GM21390 (cell line): Measurements from ENCODE around the gene TAL1.

Experiments
- ATAC-seq: cut with Tn5 transposase; IDR thresholded peaks from one replicate; pipeline ENCODE4 v1.9.1; 2021; ENCODE audit not compliant: unreplicated experiment

The TAL1 gene

DNA sequence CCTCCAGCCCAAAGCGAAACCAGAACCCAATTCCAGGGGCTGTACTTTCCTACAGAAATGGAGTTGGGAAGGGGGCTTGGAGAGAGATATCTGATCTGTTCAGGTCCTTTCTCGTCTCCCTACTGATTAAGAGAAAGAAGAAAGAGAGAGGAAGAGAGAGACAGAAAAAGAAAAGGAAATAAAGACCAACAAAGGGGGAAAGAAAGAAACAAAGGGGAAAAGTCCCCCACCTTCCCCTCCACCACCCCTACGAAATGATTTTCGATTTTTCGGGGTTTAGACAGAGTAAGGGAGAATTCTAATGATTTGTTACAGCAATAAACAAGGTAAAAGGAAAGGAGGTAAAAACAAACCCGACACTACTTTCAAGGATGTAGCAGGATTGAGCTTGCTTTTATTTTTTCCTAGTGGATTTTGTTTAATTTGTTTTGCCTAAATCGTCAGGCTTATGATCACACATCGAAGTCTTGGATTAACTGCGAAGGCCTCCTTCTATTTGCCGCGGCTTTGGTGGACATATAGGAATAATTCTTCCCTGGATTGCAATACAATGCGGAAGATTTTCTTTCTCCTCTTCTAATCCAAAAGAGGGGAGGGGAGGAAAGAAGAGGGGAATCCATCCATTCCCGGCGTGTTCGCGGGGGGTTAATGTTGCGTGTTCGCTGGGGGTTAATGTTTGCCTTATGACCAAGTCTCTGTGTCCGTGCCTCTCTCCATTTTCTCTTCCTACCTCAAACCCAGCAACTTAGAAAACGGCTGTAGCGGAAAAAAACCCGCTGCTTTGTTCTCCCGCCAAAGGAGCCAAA is 1.9 kb downstream of the TAL1 start:
- no peak for ATAC-seq

GRCh38 chr1:47229031-47229885 is 2.8 kb downstream of the TAL1 start:
- ATAC-seq: no peak

- no peak for ATAC-seq
These were observed 3.4 kb downstream of the TAL1 start for GRCh38 chr1:47228644-47229030.

DNA sequence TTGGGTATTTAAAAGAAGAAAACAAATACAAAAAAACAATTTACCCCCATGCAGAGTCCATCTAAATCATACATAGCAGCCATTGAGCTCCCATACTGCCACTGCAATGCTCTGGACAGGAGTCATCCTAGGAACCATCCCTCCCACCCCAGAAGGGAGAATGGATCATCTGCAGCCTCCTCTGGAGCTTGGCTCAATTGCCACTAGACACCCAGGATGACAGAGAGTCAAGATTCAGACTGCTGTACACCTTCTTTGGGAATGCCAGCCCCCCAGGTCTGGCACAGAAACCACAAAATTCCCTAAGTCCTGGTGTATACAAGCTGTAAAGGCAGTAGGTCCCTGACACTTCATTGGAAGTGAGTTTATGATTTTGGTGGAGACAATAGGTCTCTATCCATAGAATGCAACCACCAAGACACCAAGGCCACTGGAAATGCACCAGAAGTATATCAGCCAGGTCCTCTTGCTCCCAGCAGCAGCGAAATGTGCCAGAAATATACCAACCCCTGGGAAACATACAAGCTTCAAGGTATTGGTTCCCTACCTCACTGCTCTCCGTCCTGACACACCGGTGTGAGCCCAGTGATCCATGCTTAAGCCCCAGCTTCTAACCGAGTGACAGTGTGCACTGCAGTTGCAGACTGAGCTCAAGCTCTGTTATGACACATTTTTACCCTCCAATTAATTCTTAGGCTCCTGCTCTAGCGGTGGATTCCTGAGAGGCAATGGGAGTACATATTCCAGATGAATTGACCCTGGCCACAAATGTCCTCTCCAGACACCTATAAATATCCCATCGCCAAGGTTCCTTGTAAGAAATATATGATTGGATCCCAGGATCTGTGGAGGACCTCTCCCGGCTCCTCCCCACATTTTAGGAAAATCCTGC is 4.4 kb downstream of the TAL1 start:
- no peak for ATAC-seq

DNA sequence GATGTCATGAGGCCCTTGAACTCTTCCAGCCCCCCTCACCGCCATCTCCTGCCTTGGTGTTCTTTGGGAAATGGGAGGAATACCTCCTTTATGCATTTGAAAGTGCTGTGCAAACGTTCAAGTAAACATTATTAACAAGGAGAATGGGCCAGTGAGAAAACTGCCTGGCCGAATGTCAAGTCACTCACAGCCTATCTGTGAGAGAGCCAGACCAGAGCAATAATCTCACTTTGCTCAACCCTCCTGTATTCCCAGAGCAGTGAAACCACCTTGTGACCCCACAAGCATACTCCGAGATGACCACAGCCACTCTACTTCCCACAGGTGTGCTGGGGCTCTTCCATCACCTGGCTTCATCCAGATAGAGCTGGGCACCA is 5.2 kb downstream of the TAL1 start:
- no peak for ATAC-seq

DNA sequence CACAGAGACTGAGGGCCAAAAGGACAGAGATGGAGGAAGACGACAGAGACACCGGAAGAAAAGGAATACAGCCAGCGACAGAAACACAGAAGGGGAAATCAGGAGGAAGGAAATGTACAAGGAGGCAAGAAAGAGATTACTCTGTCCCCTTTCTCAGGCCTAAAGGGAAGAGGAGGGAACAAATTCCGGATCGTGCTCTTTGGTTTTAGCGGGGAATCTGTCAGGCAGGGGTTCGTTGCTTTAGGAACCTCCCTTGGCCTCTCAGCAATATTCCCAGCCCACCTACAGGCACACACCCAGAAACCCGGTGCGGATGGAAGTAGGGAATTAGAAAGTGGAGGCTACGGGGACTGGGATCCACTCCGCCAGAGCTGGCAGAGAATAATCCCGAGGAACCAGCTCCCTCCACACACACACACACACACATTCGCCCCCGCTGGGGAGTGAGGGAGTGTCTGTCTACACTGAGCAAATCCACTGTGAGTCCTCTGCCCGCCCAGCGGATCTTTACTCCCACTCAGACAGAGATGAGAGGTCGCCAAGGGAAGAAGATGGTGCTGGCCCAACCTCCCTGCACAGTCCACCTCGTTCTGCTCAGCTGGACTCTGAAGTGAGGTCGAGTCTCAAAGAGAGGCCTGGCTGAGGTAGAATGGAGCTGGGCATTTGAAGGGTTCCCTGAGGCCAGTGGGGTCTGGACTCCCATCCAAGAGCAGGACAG is 5.7 kb downstream of the TAL1 start:
- no peak for ATAC-seq

DNA sequence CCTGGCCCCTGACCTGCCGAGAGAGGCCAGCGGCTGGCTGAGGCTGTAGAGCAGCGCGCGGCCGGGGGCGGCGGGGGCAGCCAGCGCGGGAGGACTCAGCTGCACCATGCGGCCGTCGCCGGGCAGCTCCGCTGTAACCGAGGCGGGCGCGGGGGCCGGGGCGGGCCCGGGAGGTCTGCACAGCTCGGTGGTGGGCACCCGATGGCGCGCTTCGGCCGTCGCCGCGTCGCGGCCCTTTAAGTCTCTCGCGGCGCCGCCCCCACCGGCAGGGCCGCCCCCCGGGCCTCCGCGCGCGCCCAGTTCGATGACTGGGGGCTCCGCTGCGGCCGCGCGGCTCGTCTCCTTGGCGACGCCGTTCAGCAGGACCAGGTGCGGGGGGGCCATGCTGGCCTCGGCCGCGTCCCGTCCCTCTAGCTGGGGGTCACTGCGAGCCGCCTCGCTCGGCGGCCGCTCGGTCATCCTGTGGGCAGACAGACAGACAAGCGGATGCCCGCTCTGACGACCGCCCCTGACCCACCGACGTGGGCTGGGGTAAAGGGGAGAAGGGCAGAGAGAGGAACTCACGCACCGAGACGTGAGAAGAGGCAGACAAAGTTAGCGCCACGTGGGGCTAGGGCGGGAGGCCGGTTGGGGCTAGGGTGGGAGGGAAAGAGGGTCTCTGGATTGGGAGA is 6.5 kb downstream of the TAL1 start:
- ATAC-seq: no peak

DNA sequence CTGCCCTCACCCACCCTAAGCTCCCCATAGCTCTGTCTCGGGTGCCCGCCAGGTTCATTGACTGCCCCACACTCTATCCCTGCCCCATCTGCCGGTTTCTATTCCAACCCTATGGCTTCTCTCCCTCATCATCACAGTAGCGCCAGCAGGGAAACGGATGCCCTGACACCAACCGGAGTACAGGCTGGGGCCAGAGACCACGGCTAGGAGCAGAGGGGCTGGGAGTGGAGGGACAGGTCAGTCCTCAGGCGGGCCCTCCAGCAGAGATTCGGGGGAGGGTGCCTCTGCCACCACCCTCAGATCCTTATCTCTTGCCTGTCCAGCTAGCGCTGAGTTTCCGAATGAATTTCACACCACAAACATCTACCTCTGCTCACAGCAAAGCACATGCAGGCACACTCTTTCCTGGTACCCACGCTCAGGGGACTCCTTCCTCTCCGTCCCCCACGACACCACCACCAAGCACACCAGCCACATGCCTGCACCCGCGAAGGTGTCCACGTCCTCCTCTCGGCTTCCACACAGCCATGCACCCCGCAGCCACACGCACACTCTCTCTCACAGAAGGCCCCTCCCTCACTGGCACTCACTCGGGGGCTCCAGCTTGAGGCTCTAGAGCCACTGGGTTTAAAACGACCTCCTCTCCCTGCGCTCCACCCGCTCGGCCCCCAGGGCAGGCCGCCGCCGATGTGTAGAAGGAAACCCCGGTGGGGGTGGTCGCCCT is 7.2 kb downstream of the TAL1 start:
- no peak for ATAC-seq

- ATAC-seq: no peak
These were observed 7.9 kb downstream of the TAL1 start for GRCh38 chr1:47223921-47224675.

- ATAC-seq: no peak
These were observed 8.7 kb downstream of the TAL1 start for GRCh38 chr1:47223174-47223920.

GRCh38 chr1:47222476-47222875 is 9.5 kb downstream of the TAL1 start:
- no peak for ATAC-seq

DNA sequence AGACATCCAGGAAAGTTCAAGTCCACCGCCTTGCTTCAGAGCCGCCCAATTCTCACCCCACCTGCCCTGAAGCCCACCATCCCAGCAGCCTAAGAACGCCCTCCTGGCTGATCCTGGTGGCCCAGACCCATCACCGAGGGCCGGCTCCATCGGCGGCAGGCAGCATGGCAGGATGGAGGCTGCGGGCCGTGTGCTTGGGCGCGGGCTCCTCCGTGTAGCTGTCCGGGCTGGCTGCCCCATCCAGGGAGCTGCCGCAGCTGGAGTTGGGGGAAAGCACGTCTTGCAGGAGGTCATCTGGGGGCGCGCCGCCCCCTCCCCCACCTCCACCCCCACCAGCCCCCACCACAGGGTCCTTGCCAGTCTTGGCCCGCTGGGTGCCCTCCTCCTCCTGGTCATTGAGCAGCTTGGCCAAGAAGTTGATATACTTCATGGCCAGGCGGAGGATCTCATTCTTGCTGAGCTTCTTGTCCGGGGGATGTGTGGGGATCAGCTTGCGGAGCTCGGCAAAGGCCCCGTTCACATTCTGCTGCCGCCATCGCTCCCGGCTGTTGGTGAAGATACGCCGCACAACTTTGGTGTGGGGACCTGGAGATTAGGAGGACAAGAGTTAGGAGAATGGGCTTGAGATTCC is 12.3 kb downstream of the TAL1 start:
- ATAC-seq: no peak

DNA sequence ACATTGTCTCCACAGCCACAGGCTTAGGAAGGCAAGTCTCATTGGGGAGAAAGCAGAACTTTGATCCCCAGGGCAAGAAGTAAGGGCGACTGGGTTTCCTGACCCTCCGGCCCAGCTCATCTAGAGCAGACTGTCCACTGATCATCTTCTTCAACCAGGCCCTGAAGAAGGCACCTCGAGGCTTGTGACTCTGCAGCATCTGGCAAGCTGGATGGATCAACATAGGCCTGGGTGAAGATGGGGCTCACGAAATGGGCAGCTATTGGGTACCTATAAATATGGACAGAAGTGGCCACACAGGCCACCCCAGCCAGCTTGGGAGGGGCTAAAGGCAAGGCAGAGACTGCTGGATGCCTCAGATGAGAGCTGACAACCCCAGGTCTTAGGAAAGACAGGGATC is 13.0 kb downstream of the TAL1 start:
- no peak for ATAC-seq

DNA sequence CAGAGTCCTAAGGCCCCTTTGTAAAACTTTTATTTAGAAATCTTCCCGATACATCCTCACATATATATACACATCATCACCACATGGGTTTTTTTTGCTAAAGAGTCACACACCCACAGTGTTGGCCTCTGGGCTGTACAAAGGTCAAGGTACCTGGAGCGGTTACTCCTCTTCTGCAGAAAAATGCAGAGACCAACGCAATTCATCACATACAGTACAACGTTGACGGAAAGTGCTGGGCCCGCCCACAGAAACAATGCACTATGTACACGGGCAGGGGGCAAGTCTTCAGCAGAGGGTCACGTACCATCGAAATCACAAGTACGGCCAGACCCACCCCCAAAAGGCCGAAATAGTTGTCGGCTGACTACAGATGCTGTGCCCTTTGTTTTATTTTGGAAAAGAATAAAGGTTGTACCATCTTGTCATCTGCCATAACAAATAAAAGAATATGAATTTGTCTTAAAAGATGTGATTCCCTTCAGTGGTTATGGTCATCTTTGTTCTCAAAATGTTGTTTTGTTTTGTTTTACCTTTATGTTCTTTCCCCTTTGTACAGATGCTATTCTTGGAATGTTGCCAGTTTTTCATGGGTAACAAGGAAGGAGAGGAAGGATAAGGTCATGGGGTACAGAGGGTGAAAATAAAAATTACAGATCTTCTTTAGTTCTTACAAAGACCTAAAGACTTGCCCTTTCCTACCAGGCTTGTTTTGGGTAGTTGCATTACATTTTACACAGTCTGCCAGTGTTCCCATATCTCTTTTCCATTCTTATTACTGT is 15.6 kb downstream of the TAL1 start:
- no peak for ATAC-seq

- ATAC-seq: no peak
These were observed 16.3 kb downstream of the TAL1 start for GRCh38 chr1:47215713-47216112.

- ATAC-seq: no peak
These were observed 17.5 kb downstream of the TAL1 start for GRCh38 chr1:47214549-47214948.
